ENCODE data around the gene RNF19B.

GRCh38 chr1:32931760-32932159 lies 32.8 kb downstream of the RNF19B start:
- no peak for TF ChIP-seq CTCF (IDR thresholded peaks at IDR 0.05)
- no peak for TF ChIP-seq POLR2AphosphoS5 (IDR thresholded peaks at IDR 0.05; ENCODE audit: insufficient read depth in 1 of 2, low read depth in 1 of 2)

All from vagina (tissue), 2 donors.